ENCODE measurements around the gene DIP2A.

Gene DIP2A

DNA sequence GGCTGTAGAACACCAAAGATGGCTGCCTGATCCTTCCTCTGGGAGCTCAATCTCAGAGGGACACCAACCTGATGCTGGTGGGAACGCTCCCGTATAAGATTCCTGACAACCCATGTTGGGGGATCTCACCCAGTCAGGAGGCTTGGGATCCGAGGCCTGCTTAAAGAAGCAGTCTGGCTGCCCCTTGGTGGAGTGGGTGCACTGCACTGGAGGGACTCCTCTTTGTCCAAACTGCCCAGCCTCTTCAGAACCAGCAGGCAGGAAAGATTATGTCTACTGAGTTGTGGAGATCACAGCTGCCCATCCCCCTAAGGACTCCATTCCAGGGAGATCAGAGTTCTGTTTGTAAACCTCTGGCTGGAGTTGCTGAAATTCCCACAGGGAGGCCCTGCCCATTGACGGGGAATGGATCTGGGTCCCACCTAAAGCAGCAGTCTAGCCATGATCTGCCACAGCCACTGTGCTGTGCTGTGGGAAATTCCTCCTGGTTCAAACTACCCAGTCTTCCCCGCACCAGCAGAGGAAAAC lies 123.2 kb downstream of the DIP2A start:
- Histone ChIP-seq H3K4me3 (ENCODE audit: low read depth, low read length) (no peak overlapping the region), H3K27me3 (ENCODE audit: insufficient read depth, low read depth, severe bottlenecking) (no peaks in the 10 kb centered on the region), H3K27ac (no peak overlapping the region), H3K9me3 (ENCODE audit: severe bottlenecking) (peaks cover 31% of the 10 kb centered on the region), H3K36me3 (peaks cover 5% of the 10 kb centered on the region; the same call in 1 of the 2 replicates)
- DNase-seq, result no peak
- TF ChIP-seq, protein P1, sequence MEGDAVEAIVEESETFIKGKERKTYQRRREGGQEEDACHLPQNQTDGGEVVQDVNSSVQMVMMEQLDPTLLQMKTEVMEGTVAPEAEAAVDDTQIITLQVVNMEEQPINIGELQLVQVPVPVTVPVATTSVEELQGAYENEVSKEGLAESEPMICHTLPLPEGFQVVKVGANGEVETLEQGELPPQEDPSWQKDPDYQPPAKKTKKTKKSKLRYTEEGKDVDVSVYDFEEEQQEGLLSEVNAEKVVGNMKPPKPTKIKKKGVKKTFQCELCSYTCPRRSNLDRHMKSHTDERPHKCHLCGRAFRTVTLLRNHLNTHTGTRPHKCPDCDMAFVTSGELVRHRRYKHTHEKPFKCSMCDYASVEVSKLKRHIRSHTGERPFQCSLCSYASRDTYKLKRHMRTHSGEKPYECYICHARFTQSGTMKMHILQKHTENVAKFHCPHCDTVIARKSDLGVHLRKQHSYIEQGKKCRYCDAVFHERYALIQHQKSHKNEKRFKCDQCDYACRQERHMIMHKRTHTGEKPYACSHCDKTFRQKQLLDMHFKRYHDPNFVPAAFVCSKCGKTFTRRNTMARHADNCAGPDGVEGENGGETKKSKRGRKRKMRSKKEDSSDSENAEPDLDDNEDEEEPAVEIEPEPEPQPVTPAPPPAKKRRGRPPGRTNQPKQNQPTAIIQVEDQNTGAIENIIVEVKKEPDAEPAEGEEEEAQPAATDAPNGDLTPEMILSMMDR (IDR thresholded peaks at IDR 0.05; ENCODE audit: low read depth, low read length), result no peak

DNA sequence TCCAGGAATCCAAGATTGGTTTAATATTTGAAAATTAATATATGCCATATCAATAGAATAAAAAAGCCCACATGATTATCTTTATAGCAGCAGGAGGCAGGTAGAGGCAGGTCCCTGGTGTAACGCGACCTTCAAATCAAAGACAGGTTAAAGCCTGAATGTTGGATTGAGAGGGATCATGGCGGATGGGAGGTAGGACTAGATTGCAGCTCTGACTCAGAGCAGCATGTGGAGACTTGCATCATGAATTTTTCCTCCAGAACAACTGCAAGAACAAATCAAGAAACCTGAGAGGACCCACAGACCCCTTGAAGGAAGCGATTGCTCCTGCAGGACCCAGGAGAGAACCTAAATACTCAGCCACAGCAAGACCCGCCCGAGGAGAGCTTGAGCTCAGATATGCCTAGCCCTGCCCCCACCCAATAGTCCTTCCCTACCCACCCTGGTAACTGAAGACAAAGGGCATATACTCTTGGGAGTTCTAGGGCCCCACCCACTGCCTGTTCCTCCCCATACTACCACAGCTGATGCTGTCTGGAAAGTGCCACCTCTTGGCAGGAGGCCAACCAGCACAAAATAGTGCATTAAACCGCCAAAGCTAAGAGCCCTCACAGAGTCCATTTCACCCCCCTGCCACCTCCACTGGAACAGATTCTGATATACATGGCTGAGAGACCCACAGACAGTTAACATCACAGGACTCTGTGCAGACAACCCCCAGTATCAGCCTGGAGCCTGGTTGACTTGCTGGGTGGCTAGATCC lies 126.7 kb downstream of the DIP2A start:
- Histone ChIP-seq H3K4me3 (ENCODE audit: low read depth, low read length) (no peak overlapping the region), H3K27me3 (ENCODE audit: insufficient read depth, low read depth, severe bottlenecking) (no peaks in the 10 kb centered on the region), H3K36me3 (peaks cover 5% of the 10 kb centered on the region; the same call in 1 of the 2 replicates), H3K27ac (no peak overlapping the region), H3K9me3 (ENCODE audit: severe bottlenecking) (peaks cover 36% of the 10 kb centered on the region)
- no peak for DNase-seq
- TF ChIP-seq, protein P1 (IDR thresholded peaks at IDR 0.05; ENCODE audit: low read depth, low read length), result no peak

DNA sequence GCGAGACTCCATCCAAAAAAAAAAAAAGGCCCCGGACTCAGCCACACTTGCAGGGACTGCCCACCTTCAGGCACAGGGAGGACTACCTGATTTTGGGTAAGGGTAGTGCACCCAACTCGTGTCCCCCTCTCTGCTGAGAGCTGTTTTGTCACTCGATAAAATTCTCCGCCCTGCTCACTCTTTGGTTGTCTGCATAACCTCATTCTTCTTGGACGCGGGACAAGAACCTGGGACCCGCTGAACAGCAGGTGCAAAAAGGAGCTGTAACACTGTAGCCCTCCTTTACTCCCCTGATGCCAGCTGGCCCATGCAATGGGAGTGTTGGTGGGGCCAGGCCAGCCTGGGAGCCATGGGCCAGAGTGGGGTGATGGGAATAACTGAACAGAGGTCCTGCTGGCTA lies 135.6 kb downstream of the DIP2A start:
- TF ChIP-seq, protein P1 (IDR thresholded peaks at IDR 0.05; ENCODE audit: low read depth, low read length), result no peak
- H3K36me3 ChIP-seq, result no peaks in the 10 kb centered on the region
- peaks cover 10% of the 10 kb centered on the region for H3K27me3 ChIP-seq (ENCODE audit: insufficient read depth, low read depth, severe bottlenecking)
- no peak overlapping the region for H3K4me3 ChIP-seq (ENCODE audit: low read depth, low read length)
- no peak for DNase-seq
- peaks cover 57% of the 10 kb centered on the region for H3K9me3 ChIP-seq (ENCODE audit: severe bottlenecking)
- no peak overlapping the region for H3K27ac ChIP-seq

DNA sequence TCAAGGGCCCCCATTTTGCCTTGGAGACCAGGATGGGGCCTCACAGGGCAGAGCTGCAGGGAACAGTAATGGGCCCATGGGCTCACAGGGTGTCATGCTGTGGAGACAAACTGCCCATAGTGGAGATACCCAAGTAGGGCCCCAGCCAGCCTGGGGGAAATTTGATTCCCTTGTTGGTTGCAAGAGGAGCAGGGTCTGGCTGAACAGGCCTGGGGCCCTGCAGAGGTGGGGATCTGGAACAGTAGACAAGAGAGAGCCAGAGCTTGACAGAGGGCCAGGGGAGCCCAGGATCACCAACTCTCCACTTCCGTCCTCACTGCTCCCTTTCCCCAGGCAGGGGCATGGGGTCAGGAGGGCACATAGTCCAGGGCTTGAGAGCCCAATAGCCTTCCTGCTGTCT lies 137.5 kb downstream of the DIP2A start:
- Histone ChIP-seq H3K9me3 (ENCODE audit: severe bottlenecking) (peaks cover 45% of the 10 kb centered on the region), H3K27ac (no peak overlapping the region), H3K36me3 (no peaks in the 10 kb centered on the region), H3K27me3 (ENCODE audit: insufficient read depth, low read depth, severe bottlenecking) (peaks cover 7% of the 10 kb centered on the region), H3K4me3 (ENCODE audit: low read depth, low read length) (no peak overlapping the region)
- DNase-seq, result no peak
- TF ChIP-seq, protein P1 (IDR thresholded peaks at IDR 0.05; ENCODE audit: low read depth, low read length), result no peak

- no peaks in the 10 kb centered on the region for H3K36me3 ChIP-seq
- DNase-seq, result no peak
- H3K27ac ChIP-seq, result no peak overlapping the region
- peaks cover 1% of the 10 kb centered on the region for H3K27me3 ChIP-seq (ENCODE audit: insufficient read depth, low read depth, severe bottlenecking)
- H3K4me3 ChIP-seq (ENCODE audit: low read depth, low read length), result no peak overlapping the region
- peaks cover 39% of the 10 kb centered on the region for H3K9me3 ChIP-seq (ENCODE audit: severe bottlenecking)
- TF ChIP-seq, protein P1 (IDR thresholded peaks at IDR 0.05; ENCODE audit: low read depth, low read length), result no peak
Observed at GRCh38 chr21:46597031-46597430, 138.3 kb downstream of the DIP2A start.

All from WERI-Rb-1 (cell line).